NK-92 treated with Interleukin-12 subunit alpha and Interleukin-12 subunit beta, amount 100 ng/mL, for 24 hours (cell line): Measurements from ENCODE around the gene P4HA2.
A peak's percentile ranks its signal among the peaks of the same experiment; 100 is the strongest.

Experiments used
- DNase-seq: peaks from one replicate; lab custom pipeline; 2025; lab: John Stamatoyannopoulos, UW

Gene P4HA2

GRCh38 chr5:132227485-132228240 lies at the start of gene P4HA2:
TSS of gene P4HA2 (minus strand) at chr5:132227853. CDS start at chr5:132218626, 9,227 bp downstream.
- no peak for DNase-seq

GRCh38 chr5:132277256-132277655 lies 49.6 kb upstream of the P4HA2 start:
- no peak for DNase-seq

GRCh38 chr5:132275367-132276220 lies 47.9 kb upstream of the P4HA2 start:
- DNase-seq, result no peak

GRCh38 chr5:132274050-132274792 lies 46.6 kb upstream of the P4HA2 start:
- no peak for DNase-seq

GRCh38 chr5:132273631-132274030 lies 46.0 kb upstream of the P4HA2 start:
- no peak for DNase-seq

GRCh38 chr5:132272311-132273210 lies 44.9 kb upstream of the P4HA2 start:
- peak; percentile 40 for DNase-seq

GRCh38 chr5:132271251-132272246 lies 43.9 kb upstream of the P4HA2 start:
- no peak for DNase-seq

- no peak for DNase-seq
These were observed 43.1 kb upstream of the P4HA2 start for GRCh38 chr5:132270706-132271105.

- no peak for DNase-seq
These were observed 42.6 kb upstream of the P4HA2 start for GRCh38 chr5:132270335-132270665.

- no peak for DNase-seq
These were observed 42.1 kb upstream of the P4HA2 start for GRCh38 chr5:132269635-132270334.

- no peak for DNase-seq
These were observed 41.3 kb upstream of the P4HA2 start for GRCh38 chr5:132268769-132269551.

GRCh38 chr5:132267931-132268768 lies 40.5 kb upstream of the P4HA2 start:
- no peak for DNase-seq

- DNase-seq, result no peak
These were observed 39.6 kb upstream of the P4HA2 start for GRCh38 chr5:132267166-132267739.

- DNase-seq, result no peak
These were observed 39.1 kb upstream of the P4HA2 start for GRCh38 chr5:132266836-132267160.

GRCh38 chr5:132266031-132266835 lies 38.6 kb upstream of the P4HA2 start:
- DNase-seq, result no peak

GRCh38 chr5:132265336-132266030 lies 37.8 kb upstream of the P4HA2 start:
- no peak for DNase-seq
